Astrocyte of the spinal cord (primary cell): ENCODE measurements around the gene MYO1H.

Experiments
- DNase-seq: peaks from one replicate; pipeline ENCODE4 v3.0.0; 2011; ENCODE audit warnings: low read depth, low spot score
- H3K4me3 ChIP-seq: 2 replicates; pipeline ENCODE4 v1.5.1; 2011; ENCODE audit warnings: low read depth, mild to moderate bottlenecking, low read length, moderate library complexity
- CTCF ChIP-seq: IDR thresholded peaks from 2 replicates; pipeline ENCODE4 v1.5.1; 2012; ENCODE audit warnings: low read depth, mild to moderate bottlenecking, low read length, inconsistent platforms
- in situ Hi-C: cut with HindIII; loops from 2 replicates; pipeline ENCODE4 v1.10.0; 2017; ENCODE audit warnings: low sequenced_read_pairs

The MYO1H gene

GRCh38 chr12:109347589-109347988 lies at the start of gene MYO1H:
Gene MYO1H (plus strand): TSS chr12:109347900. CDS start chr12:109347961, 61 bp downstream.
- TF ChIP-seq CTCF = no peak
- DNase-seq = no peak
- in situ Hi-C loops = no loop called here
- H3K4me3 ChIP-seq = no peak within 1 kb of the TSS

GRCh38 chr12:109299849-109300248 lies 47.9 kb upstream of the MYO1H start:
- in situ Hi-C loops = no loop called here
- TF ChIP-seq CTCF = no peak
- no peak for DNase-seq
- H3K4me3 ChIP-seq = no peak overlapping the region

GRCh38 chr12:109301643-109302168 lies 46.0 kb upstream of the MYO1H start:
- in situ Hi-C loops = no loop called here
- H3K4me3 ChIP-seq = no peak overlapping the region
- no peak for DNase-seq
- TF ChIP-seq CTCF = no peak

GRCh38 chr12:109302358-109302757 lies 45.3 kb upstream of the MYO1H start:
- DNase-seq = no peak
- H3K4me3 ChIP-seq = no peak overlapping the region
- in situ Hi-C loops = no loop called here
- TF ChIP-seq CTCF = no peak

GRCh38 chr12:109302770-109303169 lies 44.9 kb upstream of the MYO1H start:
- in situ Hi-C loops = no loop called here
- H3K4me3 ChIP-seq = no peak overlapping the region
- no peak for DNase-seq
- no peak for TF ChIP-seq CTCF

- DNase-seq = no peak
- no peak for TF ChIP-seq CTCF
These were observed 43.2 kb upstream of the MYO1H start for GRCh38 chr12:109304485-109304884.

GRCh38 chr12:109305547-109305946 lies 42.2 kb upstream of the MYO1H start:
- DNase-seq = no peak
- in situ Hi-C loops = no loop called here
- no peak for TF ChIP-seq CTCF

More at GRCh38 chr12:109304485-109304884, 43.2 kb upstream of the MYO1H start:
- in situ Hi-C loops = no loop called here
- H3K4me3 ChIP-seq = no peak overlapping the region

More at GRCh38 chr12:109305547-109305946, 42.2 kb upstream of the MYO1H start:
- no peak overlapping the region for H3K4me3 ChIP-seq
